GM21526 (cell line): ENCODE data around the gene UBAP1.
"Not testable (repeated sequence)": the region's sequence is repeated elsewhere in the genome, so short reads cannot be mapped to it uniquely, and the experiment has no call there.

Experiments
- ATAC-seq: cut with Tn5 transposase; IDR thresholded peaks from one replicate; pipeline ENCODE4 v1.9.1; 2021; ENCODE audit warnings: moderate library complexity; ENCODE audit not compliant: unreplicated experiment, low FRiP score

Gene UBAP1

DNA sequence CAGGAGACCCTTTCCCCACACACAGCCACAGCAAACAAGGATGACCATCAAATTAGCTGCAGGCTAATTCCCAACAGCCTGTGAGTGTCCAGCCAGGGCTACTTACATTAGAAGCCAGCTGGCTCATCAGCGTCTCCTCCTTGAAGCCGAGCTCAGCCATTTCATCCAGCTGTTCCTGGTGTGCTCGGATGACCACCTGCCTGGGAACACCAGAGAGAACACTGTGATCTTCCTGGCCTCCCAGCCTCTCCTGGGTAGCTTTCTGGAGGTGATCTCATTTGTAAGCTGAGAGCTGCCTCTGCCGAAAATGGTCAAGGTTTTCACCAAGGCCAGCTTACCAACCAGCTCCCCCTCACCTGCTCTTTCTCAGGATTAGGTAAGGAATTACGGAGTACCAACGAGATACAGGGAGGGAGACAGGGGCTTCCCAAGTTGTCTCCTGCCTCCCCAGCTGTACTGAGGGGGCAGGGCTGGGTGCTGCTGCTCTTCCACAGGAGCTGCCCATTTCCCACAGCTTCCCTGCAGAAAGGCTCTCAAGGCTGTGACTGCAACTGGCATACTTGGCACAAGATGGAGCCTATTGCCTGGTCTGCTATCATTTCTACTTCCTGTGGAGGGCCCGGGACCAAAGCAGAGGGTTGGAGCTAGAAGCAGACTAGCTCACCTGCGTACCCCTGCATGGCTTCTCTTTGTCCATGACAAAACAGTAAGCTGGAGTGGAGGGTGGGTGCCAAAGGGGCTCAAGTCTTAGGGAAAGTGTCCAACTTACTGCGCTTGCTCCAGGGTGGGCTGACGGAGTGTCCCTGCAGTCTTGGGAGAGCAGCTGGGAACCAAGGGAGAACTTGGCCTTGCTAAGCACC is 76.4 kb downstream of the UBAP1 start:
- ATAC-seq = no peak

DNA sequence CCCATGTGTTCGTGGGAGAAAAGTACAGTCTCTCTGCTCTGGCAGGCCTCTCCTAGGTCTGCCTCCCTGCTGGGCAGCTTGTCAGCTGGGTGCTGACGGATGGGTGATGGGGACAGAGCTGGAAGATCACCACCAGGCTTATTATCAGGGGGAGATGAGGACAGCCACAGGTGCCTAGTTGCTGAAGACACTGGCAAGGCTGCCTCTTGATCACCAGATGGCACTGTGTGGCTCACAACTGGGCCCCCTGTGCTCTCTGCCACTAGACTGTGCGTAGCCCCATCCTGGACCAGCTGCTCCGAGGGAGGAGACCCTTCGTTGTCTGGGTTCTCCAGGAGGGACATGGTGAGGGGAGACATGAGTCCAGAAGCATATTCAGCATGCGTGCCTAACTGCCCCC is 77.3 kb downstream of the UBAP1 start:
- no peak for ATAC-seq

DNA sequence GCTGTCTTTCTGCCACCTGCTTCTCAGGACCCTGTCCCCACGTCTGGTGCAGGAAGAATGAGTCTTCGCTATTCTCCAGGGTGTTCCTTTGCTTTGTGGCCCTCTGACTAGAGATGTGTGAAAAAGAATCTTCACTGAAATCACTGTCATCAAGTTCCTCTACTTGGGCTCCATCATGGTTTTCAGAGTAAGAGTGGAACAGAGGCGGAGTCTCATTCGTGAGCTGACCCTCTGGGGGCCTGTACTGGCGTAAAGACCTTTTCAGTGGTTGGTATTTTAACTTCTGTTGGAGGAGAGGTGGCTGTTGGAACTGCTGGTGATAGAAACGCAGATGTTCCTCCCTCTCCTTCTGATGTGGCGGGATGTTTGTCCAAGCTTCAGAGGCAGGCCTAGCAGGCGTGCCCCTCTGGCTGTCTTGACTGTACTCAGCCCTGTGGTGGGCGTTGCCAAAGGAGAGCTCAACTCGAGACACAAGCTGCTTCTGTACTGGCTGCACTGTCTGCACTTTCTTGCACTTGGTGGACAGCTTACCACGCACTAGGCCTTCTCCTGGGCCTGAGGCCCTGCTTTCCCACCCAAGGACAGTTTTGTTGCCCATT is 78.2 kb downstream of the UBAP1 start:
- ATAC-seq = no peak

DNA sequence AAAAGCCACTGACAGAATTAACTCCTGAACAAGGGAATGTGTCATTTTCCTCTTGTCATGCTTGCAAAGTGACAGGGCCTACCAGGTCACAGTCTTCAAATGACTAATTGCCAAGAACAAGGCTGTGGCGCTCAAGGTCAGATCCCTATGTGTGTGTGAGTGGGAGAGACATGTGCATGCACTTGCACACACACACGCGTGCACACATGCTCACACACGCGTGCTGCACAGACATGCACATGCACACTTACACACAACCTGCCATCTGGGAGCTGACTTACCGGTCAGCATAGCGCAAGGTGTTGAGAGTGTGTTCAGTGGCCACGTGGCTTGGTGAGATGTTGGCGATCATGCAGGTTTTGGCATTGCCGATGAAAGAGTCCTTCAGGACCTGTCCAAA is 80.5 kb downstream of the UBAP1 start:
- no peak for ATAC-seq

DNA sequence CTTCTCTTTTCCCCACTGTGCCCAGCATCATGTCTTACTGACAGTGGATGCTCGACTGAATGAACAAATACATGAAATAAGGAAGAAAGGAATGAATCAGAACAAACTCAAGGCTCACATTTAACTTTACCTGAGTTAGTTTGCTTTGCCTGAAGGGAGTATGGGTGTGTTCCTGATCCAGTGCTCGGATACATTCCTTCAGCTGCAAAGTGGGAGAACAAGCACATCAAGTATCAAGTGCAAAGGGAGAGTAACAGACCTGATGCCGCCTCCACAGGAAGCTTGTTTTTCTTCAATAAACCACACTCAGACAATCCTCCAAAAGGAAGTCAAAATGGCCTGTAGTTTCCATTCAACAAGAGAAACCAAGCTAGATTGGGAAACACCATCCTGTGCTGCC is 84.1 kb downstream of the UBAP1 start:
- ATAC-seq = no peak

DNA sequence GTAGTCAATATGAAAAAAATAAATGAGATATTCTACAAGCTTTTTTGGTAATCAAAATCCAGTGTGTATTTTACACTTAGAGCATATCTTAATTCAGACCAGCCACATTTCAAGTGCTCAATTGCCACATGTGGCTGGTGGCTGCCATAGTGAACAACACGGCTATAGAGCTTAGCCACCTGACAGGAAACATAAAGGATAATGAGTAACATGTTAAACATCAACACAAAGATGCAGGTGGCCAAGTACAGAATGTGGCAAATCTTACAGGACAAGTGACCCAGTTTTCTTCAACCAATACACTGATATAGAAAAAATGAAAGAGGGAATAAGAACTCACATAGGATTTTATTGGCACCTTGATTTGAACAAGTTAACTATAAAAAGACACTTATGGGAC is 88.8 kb downstream of the UBAP1 start:
- no peak for ATAC-seq

DNA sequence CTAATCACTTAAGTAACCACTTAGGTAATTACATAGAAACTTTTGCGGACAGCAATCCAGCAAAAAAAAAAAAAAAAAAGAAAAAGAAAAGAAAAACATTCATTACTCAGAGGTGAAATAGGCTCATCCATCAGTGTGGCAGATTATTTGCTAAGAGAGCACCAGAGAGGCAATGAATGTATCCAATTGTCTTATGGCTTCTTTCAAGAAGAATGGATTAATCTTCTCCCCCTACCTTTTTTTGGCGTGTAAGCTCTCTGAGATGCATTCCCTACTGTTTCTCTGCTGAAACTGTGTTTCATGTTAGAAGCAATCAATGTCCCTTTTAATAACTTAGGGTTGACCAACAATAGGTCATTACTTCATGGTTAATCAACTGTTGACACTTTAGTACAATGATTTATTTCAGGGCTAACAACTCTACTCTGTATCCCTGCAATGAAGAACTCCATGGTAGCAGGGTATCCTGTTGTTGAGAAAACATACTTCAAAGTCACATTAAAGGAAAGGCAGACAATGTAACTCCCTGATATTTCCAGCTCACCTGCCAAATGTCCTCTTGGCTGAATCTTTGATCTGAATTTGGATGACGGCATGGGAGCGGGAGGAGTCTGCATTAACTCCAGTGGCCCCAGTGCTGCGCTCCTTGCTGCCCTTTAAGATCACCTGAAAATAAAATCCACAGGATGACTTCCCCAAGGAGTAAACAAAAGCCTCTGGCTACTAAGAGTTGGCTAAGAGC is 92.6 kb downstream of the UBAP1 start:
- ATAC-seq = no peak

DNA sequence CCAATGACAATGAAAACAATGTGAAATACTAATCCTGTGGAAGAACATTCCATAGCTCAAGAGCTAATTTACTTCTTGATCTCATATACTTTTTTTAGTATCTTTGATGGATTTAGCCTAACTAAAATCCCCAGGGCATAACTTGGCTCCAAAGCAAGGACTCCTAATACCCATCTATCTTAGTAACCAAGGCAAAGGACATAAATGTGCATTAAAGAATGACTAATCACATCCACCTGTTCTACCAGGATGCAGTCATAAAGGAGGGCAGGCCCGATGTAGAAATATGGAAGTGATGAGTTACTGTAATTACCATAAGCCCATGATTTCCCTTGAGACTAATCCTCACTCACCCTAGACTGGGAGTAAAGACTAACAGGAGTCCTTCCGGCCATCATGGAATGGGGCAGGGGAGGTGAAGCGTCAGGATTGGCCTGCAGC is 93.3 kb downstream of the UBAP1 start:
- no peak for ATAC-seq

DNA sequence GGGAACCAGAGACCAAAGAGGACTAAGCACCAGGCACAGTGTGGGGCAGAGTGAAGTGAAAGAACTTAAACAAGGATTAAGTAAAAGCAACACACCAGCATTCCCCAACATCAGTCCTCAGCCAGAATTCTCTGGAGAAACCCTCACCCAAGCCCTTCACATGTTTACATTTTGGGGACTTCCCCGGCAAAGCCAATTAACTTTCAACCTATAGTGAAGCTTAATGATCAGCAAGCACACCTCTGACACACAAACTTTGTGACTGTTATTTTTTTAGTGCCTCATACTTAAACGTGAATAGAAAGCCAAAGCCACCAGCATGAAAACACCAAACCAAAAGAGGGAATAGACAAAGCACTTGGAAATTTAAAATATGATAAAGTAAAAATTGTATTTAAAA is 94.7 kb downstream of the UBAP1 start:
- not testable (repeated sequence) for ATAC-seq

DNA sequence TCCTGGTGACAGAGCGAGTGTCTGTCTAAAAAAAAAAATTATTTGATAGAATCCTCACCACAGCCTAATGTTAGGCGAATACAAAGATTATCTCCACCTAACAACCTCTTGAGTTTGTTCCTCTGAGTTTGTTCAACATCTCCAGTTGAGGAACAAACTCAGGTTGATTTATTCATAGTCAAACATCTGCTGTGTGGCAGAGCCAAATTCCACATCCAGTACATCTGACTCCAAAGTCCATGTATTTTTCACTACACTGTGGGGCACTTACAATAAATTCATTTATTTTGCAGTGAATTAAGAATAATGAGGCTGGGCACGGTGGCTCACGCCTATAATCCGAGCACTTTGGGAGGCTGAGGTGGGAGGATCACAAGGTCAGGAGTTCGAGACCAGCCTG is 97.0 kb downstream of the UBAP1 start:
- ATAC-seq = no peak

DNA sequence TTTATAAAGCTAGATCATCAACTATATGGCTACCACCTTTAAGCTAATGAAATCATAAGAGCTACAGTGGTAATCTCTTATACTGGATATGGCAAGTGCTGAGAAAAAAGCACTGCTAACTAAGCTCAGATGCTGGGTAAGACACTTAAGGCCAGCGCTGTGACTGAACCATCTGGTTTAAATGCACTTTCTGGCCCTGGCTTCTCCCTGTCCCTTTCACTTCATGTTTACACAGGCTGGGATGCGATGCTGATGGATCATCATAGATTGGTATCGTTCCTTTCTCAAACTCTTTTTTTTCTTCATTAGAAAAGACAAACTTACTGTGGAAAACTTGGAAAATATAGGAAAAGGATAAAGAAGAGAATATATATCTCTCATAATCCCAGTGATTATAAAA is 97.9 kb downstream of the UBAP1 start:
- no peak for ATAC-seq

DNA sequence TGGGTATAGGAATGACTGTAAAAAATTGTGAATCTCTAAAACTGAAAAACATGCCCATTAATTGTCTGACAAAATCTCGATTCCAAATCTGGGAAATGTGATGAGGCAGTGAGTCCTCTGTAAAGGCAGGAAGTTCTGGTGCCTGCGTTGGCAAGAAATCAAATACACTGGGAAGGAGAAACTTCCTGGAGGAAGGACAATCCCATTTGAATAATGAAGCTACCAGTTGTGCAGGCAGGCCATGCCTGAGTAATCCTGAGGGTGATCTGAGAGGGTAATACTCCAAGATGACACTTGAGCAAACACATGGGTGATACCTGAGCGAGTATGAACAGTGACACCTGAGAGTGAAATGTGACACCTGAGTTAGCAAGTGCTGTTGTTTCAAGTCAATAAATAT is 100.6 kb downstream of the UBAP1 start:
- no peak for ATAC-seq

DNA sequence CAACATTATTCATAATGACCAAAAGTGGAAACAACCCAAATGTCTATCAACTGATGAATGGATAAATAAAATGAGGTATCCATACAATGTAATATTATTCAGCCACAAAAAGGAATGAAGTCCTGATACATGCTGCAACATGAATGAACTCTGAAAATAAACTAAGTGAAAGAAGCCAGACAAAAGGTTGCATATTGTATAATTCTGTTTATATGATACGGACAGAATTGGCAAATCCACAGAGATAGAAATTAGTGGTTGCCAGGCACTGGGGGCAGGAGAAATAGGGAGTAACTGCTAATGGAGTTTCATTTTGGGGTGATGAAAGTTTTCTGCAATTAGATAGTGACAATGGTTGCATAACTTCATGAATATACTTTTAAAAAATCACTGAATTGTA is 103.3 kb downstream of the UBAP1 start:
- no peak for ATAC-seq

DNA sequence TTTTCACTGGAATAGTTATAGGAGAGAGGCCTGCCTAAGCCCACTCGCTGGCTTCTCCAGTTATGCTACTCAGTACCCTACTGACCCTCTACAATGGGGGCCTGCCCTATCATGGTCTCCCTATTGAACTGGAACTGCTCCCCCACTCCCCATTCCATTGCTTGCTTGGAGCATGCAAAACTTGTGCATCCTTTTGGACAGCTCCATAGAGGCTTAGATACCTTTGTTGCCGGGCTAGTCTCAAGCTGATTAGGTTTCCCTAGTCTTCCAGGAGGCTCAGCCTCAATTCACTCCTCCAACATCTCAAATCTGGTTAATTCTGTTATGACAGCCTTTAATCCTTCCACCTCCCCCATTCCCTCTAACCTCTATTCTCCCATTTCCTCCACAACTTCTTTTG is 110.3 kb downstream of the UBAP1 start:
- ATAC-seq = no peak

DNA sequence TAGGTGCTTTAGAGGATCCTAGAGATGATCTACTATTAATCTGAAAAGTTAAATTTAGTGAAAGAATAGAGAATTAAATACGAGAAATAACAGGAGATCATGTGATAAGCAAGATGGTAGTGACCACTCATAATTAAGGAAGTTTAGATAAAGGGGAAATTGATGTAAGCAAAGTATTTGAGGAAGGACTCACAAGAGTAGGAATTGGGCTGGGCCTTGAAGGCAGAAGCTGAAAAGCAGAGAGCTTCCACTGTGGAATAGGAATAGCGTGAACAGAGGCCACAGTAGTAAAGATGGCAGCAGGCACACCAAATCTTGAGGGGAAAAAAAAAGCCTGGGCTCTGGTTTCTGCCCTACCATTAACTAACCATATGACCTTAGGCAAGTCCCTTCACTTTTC is 112.2 kb downstream of the UBAP1 start:
- no peak for ATAC-seq

DNA sequence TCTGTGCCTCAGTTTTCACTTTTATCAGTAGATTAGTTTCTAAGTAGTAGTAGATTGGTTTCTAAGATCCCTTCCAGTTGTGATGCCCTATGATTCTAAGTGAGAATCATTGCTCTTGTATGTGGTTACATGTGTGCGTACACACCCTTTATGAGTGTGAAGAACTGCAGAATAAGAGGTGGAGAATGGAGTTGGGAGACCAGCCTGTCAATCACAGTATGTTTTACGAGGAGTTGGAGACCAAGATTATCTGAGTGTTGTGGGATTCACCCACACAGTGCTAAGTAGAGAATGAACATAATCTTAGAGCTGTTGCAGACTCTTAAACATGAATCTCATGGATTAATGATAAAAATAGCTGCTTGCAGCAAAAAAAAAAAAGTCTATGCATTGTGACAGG is 112.6 kb downstream of the UBAP1 start:
- no peak for ATAC-seq

DNA sequence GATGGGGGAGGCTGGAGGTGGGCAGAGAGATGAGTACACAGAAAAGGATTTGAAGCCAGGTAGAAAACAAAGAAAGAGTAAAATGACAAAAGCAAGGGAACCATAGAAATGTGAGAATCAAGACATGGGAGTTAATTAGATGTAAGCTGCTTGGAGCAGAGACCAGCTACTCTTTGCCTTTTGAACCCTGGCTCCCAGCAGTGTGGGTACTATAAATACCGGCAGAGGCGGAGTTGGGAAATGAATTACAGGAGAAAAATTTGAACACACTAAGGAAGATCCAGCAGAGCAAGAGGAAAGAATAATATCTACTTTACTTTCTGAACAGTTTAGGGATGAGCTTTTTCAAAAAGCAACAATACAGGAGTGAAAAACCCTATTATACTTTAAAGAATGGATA is 113.7 kb downstream of the UBAP1 start:
- ATAC-seq = no peak

DNA sequence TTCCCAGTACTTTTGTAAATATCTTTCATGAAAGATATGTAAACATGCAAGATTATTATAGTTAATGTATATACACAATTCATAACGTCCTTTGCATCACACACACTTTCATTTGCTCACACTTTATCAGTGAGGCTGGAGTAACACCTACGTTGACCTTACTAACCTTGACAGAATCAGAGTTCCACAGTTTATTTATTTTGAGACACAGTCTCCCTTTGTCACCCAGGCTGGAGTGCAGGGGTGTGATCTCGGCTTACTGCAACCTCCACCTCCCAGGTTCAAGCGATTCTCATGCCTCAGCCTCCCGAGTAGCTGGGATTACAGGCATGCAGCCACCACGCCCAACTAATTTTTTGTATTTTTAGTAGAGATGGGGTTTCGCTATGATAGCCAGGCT is 122.2 kb downstream of the UBAP1 start:
- ATAC-seq = not testable (repeated sequence)
